Stimulated activated CD8-positive, alpha-beta memory T cell treated with anti-CD3 and anti-CD28 coated beads, Interleukin-4, amount 100 ng/mL, for 4 hours (primary cell): ENCODE results near the gene ITGB7.

Source experiments
- DNase-seq, 2 donors: peaks; one replicate each; pipeline ENCODE4 v3.0.0-alpha.2; 2020; ENCODE audit warnings: low read depth in 2 of 2, low spot score in 1 of 2

ITGB7 gene

DNA sequence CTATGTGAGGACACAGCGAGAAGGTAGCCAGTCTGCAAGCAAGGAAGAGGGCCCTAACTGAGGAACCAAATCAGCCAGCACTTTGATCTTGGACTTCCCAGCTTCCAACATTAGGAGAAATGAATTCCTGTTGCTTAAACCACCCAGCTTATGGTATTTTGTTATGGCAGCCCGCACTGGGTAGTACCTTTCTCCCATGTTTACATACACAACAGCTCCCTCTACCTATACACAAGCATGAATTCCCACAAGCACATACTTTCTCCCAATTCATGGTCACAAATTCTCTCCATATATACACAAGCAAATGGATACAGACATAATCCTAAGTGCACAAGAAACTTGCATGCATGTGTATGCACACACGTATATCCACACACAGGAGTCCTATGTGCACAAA is 7.4 kb downstream of the ITGB7 start:
- no peak for DNase-seq

DNA sequence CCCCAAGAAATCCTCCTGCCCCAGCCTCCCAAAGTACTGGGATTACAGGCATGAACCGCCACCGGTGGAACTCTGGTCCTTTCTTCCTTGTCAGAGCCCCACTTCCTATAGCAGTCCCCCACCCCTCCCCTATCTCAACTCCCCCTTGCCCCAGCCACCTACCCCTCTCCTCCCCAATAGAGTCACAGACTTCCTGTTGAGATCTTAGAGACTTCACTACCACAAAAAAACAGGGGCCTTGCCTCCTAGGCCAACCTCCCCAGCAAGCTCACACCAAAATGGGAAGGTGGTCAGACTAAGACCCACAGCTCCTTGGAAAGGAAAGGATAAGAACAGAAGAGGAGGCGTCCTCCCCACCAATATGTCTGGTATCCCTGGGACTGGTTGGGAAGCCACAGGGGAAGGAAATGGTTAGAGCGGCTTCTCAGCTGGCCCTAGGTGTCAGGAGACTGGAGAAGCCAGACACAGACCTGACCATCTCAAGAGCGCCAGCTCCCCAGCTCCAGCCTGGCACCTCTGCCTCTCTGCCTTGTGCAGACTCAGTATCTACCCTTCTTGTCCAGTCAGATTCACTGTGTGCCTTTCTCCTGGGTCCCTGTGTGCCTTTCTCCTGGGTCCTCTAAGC is 8.5 kb downstream of the ITGB7 start:
- DNase-seq = no peak

DNA sequence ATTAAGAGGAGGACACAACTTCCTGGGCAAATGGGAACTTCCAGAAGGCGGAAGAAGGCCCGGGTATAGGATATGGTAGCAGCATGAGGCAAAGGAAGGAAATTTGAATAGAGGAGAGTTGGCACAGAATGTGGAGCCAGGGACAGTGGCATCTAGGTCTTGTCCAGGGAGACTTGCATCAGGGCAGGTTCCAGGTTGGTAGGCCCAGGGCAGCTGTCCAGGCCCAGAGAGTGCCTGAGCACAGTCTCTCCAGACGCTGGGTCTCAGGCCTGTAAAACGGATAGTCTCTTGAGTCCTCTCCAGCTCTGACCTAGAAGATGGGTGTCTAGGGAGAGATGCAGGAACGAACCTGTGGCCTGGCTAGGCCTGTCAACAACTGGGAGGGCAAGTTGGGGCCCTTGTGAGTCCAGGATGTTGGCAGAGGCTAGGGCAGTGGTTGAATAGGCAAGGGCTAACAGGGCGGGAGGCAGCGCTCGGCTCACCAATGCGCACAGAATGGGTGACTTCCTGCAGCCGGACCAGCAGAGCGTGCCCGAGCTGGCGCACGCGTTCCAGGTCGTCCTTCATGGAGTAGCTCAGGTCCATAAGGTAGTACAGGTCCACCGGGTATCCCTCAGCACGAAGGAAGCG is 9.9 kb downstream of the ITGB7 start:
- DNase-seq = no peak

DNA sequence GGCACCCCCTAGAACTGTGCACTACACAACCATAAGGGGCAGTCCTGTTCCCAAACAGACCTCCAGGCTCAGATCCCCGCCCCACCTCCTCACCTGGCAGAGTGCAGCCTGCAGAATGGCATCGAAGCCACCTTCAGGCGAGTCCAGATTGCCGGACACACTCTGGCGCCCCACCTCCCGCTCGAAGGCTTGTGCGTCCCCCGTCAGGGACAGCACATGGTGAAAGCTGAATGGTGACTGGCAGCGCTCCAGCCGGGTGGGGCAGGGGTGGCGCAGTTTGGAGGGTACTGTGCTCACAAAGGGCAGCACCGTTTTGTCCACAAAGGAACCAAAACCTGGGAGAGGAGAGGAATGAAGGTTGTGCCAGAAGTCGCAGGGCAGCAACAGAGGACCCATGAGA is 10.6 kb downstream of the ITGB7 start:
- DNase-seq = no peak

DNA sequence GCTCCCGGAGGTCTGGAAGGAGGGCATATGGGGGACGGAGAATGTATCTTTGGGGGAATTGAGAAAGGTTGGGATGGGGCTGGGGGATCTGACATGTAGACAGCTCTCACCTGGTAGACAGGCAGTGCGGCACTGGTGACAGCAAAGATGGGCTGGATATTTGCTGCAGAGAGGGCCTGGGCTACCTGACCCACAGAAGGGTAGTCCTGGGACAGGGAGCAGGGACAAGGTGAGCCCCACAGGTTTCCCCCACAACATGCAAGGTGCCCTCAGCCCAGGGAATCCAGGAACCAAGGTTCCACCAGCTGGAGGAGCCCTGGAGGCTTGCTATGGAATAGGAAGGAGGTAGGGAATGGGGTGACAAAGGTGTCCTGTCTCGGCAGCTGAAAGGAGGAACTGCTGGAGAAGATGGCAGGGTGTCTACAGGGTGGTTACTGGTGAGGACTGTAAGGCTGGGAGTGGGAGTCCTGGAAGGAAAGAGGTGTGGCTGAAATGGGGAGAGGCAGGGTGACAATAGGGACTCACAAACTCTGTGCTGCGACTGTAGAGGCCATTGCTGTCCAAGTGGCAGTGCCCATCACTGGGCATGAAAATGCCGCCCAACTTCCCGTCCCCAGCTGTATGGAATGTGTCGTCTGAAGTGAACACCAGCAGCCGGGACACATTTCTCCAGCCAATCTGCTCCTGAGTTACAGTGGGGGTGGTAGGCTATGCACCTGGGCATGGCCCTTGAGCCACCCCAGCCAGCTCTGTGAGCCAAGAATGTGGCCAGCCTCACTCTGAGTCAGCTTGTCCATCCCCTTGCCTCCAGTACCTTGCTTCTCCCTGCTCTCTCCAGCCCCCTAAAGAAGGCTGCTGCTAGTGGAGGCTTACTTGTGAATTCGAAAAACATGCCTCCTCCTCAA is 11.3 kb downstream of the ITGB7 start:
- DNase-seq = no peak

DNA sequence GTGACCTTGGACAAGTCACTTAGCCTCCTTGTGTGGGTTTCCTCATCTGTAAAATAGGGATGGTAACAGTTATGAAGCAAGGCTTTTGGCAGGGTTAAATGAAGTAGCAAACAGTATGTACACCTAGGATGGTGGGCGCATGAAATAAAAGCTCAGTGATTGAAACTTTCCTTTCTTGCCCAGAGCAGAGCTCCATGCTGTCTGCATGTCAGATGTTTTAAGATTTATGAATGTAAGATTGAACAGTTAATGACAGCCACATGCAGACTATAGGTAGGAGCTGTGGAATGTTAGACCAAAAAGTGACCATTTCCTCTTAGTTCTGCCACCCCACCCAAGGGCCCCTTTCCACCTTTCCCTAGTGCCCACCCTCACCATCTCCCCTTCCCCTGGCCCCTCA is 12.1 kb downstream of the ITGB7 start:
- DNase-seq = no peak

DNA sequence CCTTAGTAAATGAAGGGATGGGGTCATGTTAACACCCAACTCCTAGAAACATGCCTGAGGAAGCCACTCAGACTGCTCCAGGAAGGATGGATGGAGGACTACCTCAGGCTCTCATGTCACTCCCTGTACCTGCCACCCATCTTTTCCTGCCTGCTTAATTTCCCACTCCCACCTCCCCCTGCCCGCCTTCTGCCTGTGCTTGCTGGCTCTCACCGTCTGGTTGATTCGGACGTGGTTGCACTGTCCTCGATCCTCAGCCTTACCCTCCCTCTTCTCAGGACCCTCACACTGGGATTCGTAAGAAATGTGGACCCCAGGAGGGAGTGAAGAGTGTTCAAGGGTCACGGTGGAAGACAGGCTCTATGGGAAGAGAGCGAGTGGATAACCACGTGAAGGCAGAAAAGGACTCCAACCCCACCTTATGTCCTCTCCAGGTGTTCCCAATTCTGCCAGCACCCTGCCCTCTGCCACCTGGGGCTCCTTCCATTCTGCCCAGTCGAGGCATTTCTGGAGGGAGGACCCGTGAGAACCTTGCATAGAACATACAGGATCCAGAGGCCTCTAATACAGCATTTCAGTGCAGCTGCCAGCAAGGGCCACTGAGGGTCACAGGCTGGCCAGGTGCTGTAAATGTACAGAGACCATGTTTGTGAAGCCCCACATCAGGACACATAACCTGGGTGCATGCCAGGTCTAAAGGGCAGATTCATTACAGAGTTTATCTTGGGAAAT is 12.9 kb downstream of the ITGB7 start:
- no peak for DNase-seq

DNA sequence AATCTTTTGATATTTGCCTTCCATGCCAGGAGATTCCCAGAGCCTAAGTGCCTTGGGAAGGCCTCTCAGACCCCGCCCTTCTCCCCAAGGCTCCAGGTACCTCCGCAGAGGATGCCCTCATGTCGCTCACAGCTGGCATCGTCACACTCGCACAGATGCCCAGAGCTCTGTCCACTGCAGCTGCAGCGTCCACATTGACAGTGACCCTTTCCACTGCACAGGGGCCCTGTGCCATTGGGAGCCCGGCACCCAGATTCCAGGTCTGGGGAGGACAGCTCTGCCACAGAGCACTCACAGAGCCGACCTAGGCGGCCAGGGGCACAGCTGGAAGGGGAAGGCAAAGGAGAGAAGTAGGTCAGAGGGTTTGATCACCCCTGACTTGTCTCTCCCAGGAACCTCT is 14.0 kb downstream of the ITGB7 start:
- no peak for DNase-seq

DNA sequence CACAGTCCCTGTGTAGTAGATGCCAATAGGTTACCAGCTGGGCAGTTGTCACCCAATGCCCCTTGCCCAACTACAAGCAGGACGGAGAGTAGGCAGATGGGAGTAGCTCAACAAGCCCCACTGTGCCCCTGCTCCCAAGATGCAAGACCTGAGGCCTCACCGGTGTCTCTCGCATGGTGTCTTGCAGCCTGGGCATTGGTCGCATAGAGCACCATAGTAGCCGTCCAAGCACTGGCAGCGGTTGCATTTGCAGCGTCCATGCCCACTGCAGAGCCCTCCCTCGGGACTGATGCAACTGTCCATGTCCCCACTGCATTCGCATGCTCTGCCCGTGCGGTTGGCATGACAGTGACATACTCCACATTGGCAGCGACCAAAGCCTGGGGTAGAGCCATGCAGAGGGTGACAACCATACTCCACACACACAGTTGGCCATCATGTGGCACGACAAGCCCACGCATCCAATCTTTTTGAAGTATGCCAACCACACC is 14.5 kb downstream of the ITGB7 start:
- no peak for DNase-seq

DNA sequence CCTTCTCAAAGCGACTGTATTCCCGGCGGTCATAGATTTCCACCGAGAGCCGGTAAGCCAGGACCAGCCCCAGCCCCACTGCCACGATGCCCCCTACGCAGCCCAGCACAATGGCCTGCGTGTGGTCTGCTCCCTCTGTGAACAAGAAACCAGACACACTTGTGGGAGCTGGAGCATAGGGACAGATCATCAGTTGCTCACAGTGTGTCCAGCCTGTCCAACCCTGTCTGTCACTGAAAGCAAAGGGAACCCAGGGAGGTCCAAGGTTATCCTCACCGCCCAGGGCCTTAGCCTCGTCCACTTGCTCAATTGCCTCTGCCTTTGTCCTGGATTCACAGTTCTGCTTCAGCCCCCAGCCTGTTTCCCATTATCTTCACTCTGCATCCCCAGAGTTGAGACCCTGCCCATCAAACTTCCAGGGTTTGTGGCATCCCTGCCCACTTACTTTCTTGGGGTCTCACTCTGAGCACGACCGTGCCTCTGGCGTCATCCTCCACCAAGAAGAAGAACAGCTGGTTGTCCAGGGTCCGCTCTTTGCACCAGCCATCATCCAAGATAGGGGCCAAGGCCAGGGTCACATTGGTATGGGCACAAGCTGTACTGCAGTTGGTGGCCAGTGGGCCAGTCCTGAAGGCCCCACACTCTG is 15.0 kb downstream of the ITGB7 start:
- DNase-seq = no peak

DNA sequence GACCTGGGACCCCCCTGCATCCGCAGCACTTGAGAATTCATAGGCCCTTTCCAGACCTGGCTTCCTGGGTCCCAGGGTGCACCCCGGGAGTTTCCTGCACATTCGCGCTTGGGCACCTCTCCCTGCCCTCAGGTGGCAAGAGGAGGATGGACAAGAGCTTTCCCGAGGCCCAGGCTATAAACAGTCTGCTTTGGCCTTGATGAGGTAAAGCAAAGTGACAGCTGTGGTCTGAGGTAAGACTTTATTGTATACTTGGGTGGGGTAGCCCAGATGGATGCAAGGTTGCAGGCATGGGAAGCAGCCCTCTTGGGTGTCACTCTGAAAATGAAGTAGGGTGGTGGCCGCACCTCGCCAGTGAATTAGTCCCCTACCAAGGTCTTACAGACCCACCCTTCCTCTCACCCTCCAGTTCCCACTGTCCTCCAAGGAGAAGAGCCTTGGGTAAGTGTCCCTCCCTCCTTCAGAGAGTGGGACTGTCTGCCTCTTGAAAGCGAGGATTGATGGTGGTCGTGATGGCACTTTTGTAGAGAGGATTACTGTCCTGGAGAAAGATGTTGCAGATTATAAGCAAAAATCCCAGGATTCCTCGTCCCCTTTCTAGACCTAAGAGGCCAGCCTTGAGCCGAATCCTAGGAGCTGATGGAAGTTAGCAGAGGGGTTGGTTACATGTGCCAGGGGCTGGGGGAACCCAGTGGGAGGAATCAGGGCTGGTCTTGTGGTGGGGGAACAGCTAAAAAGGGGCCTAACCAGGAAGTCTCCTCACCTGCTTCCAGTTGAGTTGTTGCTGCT is 15.8 kb downstream of the ITGB7 start:
- DNase-seq = no peak

DNA sequence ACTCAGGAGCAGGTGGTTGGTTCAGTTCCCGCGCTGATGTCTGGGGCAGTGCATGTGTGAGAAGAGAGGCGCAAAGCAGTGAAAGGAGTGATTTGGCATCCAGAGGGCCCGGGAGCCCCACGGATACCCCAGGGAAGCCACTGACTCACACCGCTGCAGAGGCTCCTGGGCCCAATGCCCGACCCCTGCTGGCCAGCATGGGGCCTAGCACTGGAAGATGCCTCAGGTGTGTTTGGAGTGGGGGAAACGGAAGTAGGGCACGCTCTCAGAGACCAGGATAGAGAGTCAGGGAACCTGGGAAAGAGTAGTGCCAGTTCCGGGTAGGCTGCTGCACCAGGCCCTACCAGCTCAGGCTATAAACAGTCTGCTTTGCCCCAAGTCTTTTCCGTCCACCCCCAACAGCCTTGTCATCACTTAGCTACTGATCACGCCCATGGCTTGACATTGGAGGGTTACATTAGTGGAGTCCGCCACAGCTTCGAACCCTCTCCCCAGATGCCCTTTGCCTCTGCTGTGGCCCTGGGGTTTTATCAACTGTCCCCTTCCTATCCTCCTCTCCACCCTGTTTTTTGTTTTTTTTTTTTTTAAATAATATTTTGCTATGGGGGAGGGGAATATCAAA is 16.8 kb downstream of the ITGB7 start:
- DNase-seq = no peak

DNA sequence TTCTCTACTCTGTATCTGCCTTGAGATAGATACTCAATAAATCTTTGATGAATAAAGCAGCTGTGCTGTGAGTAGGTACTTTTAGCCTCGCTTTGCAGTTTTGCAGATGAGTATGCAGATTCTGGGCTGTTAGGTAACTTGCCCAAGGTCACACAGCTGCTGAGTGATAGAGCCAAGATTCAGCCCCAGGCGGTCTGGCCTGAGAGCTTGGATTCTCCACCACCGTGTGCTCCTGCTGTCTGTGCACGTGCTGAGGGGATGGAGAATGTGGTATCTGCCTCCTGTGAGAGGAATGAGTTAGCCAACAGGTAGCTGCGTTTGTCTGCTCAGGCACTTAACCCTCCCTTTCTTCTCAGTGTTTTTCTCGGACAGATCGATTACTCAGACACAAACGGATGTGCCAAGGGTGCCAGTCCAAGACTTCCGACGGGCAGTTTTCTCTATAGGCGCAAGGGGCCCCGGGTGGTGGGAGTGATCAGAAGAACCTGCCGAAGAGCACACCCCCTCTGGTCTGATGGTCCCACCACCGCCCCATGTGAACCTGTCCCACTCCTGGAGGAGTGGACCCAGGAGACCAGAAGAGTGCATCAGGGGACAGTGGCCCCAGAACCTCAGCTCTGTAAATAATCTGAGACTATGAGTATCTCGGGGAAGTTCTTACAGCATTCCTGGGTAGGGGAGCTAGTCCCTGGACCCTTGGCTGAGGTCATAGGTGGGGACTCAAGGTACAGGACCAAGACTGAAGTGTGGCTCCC is 19.7 kb downstream of the ITGB7 start:
- DNase-seq = no peak

DNA sequence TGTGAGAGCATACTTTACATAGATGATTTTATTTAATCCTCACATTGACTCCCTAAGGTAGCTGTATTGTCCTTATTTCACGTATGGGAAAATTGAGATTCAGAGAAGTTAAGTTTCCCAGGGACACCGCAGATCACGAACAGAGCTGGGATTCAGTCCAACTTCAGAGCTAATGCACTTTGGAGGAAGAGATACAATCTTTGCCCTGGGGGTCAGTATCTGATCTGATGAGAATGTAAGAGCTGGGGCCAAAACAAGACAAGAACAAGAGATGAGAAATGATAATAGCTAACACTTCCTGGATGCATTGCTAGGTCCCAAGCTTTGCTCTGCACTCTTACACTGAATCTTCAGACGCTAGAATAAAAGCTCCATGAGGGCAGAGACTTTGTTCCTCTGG is 20.3 kb downstream of the ITGB7 start:
- no peak for DNase-seq

DNA sequence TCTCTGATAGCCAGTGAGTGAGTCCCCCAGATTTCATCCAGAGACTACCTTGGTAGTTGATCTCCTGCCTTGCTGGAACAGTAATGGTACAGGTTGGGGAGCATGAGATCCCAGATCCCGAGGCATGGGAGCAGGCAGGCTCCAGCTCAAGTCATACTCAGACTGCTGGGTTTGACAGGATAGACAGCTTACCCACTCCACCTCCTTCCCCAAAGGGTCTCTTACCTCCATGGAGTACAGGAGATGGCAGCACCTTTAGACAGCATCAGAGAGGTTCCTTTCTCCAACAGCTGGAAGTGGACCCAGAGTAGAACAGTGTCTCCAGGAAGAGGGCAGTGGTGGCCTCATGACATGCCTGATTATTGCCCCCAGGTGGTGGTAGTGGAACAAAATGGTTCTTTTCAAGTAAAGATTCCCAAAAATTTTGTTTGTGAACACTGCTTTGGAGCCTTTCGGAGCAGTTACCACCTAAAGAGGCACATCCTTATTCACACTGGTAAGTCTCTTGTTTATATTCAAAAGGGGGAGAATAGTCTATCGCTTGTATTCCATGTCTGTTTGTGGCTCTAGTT is 21.4 kb downstream of the ITGB7 start:
- no peak for DNase-seq

DNA sequence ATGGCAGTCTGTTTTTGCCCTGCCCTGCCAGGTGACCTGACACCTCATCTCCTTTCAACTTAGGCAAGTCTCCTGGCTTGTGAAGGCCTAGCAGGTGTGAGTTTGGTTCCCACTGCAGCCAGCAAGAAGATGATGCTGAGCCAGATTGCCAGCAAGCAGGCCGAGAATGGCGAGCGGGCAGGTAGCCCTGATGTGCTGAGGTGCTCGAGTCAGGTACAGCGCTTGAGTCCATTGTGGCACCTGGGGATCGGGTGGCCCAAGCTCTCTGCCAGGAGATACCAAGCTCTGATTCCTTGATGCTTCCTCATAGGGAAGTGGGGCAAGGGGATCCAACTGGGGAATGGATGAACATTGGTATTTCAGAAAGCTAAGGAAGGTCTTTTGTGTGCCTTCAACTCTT is 22.2 kb downstream of the ITGB7 start:
- DNase-seq = no peak

DNA sequence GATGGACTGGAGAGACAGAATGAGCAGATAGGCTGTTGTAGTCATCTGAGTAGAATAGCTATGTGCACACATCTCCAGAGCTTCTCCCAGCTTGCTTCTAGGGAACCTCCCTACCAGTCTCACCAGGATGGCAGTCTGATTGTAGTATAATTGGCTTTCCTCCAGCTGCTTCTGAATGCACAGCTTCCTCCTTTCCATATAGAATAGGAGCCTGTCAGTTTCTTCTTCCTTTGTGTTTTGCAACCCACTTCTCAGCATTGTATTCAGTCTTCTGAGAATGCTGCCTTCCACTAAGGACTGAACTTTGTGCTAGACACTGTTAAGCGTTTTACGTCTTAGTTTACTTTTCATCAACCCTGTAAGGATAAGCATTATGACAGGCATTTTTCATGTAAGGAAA is 24.1 kb downstream of the ITGB7 start:
- DNase-seq = no peak

DNA sequence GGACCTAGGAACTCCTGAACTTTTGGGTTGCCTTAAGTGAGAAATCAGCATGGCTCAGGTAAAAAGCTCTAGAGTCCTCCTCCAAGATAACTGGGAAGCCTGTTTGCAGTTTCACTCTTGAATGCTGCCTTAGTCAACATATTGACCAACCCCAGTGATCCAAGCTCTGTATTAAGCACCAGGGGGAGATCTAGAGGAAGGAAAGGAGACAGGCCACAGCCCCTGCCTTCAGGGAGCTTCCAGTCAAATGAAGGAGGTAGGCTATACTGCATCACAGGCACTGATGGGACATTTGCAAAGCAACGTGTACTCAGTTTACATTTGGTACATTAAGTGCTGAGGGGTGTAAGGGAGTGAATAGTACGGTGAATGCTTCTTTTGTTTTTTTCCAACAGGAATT is 25.1 kb downstream of the ITGB7 start:
- no peak for DNase-seq
